Measurements from ENCODE around the gene AKR1C2.
"Not testable (repeated sequence)": the region's sequence is repeated elsewhere in the genome, so short reads cannot be mapped to it uniquely, and the experiment has no call there.

The AKR1C2 gene

DNA sequence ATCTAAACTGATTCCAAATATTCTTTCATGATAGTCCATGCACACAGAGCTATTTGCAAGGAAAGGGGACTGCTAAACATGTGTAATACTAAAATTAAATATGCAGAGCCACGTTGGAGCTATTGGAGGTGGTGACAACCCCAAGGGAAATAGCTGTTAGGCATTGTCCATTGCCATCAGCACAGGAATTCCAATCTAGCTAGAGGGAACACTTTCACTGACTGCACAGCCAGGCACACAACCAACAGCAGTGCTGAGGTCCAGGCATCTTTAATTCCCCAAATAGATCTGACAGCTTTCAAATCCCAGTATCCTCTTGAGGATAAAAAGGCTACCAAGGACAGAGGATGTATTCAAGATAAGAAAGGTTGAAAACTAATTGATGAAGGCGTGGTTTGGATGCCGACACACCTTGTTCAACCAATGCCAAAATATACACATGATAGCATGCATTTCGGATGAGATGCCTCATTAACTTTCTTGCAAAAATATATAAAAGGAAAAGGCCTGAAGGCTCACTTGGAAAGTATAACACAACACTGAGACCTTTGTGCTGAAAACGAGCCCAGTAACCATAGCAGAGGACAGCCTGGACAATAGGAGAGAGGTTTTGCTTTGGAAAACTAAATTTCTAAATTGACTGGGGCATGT, 52.0 kb downstream of the AKR1C2 start:
- not testable (repeated sequence) for DNase-seq

DNA sequence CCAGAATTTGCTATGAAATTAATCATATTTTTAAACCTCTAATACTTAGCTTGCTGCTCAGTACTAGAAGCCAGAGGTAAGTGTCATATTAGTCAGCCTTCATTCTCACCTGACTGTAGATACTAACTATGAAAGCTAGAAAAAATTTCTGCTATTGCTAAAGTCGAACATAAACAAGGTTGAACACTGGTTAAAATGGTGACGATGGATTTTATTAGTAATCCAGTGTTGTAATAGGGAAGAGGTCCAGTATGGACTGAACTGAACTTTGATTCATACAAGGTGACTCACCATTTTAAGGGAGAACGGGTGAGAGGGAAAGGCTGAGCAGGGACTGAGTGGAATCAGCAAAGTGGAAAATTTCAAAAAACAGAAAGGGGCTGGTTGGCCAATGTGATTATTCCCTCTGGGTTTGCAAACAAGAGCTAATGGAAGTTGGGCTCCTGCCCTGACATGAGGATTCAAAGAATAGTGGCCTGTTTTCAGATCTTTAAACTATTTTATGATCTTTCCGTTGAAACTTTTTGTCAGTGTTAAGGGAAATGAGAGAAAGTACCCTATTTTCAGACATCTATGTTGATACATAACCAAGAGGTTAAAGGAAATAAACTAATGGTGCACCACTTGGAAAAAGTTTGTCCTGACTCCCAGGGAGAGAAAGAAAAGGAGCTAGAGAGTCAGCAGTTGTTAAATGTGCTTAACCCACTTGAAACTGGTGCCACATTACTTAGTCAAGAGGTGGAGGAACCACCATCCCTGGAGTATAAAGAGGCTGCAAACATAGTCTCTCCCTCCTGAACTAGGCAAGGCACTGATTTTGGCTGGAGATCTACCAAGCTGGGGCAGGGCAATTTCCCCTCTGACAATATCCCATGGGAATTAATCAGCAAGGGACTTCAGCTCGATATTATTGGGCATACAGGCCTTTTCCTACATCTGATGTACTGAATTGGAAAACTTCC, 55.7 kb downstream of the AKR1C2 start:
- no peak for DNase-seq

DNA sequence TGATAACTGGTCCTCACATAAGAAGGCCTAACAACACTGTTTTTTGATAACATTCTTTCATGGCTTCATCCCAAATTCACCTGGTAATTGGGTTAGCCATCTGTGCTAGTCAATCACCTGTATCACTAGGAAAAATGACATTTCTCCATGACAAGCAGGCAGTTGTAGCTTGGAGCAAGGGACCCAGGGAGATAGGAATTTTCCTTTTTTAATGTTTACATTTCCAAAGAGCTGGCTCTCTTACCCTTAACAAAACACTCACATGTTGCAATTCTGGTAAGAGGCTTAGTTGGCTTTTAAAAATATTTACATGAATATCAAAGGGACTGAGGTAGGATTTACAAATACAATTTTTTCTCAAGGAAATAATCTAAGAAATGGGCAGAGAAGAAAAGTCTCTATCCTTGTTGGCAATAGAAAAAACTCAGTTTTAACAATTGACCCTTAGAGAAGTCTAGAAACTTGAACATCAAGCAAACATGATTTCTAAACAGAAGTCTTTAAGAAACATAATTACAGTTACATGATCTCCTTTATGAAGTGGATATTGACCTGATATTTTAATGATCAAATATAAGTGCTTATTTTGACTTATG, 56.5 kb downstream of the AKR1C2 start:
- no peak for DNase-seq

DNA sequence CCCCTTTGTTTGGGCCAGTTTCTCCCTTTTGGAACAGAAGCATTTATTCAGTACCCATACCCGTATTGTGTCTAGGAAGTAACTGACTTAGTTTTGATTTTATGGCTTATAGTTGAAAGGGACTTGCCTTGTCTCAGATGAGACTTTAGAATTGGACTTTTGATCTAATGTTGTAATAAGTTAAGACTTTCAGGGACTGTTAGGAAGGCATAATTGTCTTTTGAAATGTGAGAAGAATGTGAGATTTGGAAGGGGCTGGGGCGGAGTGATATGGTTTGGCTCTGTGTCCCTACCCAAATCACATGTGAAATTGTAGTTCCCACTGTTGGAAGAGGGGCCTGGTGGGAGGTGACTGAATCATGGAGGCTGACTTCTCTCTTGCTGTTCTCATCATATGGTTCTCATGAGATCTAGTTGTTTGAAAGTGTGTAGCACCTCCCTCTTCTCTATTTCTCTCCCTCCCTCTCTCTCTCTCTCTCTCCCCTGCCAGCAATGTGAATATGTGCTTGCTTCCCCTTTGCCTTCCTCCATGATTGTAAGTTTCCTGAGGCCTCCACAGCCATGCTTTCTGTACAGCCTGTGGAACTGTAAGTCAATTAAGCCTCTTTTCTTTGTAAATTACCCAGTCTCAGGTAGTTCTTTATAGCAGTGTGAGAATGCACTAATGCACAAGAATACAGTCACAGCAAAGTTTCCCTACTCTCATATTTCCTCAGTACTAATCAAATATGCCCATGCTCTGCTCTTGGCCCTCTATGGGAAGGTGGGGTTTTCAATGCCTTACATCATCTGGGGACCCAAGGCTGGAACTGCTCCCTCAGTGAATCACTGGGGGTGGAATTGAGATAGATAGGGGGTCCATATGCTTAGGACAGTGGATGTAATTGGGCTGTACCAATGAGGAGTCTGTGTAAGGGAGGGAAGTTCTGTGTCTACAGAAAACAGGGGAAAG, 57.6 kb downstream of the AKR1C2 start:
- DNase-seq, result no peak

DNA sequence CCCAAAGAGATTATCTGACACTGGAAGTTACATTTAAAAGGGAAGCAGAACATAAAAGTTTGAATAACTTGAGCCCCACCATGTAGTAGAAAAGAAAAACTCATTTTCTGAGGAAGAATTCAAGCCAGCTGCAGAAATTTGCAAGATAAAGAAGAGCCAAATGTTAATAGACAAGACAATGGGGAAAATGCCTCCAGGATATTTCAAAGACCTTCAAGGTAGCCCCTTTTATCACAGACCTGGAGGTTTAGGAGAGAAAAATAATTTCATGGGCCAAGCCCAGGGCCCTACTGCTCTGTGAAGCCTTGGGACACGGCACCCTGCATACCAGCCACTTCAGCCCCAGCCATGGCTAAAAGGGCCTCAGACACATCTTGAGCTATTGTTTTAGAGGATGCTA, 58.8 kb downstream of the AKR1C2 start:
- no peak for DNase-seq

DNA sequence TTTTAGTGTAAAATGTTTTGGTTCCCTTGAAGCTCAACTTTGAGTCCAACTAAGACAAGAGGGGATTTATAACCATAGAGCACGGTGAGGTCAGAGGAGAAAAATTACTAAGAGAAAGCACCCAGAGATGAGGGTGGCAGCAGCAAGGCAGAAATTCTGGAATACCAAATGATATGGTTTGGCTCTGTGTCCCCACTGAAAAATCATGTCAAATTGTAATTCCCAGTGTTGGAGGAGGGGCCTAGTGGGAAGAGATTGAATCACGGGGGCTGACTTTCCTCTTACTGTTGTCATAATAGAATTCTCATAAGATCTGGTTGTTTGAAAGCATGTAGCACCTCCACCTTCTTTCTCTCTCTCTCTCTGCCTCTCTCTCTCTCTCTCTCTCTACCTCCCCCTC, 59.8 kb downstream of the AKR1C2 start:
- no peak for DNase-seq

DNA sequence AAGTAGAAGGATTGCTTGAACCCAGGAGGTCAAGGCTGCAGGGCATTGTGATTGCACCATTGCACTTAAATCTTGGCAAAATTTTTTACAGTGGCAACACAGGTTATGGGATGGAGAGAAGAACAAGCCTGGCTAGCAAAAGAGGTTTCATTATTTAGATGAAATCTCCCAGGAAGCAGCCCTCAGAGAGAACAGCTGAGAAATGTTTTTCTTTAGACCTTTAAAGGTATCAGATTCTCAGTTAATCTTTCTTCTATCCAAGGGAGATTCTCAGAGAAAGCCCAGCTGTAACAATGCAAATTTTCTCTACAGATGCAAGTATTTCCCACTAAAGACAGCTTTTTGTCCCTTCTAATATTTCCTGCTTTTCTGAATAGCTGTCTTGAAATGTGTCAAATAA, 60.2 kb downstream of the AKR1C2 start:
- DNase-seq, result not testable (repeated sequence)

DNA sequence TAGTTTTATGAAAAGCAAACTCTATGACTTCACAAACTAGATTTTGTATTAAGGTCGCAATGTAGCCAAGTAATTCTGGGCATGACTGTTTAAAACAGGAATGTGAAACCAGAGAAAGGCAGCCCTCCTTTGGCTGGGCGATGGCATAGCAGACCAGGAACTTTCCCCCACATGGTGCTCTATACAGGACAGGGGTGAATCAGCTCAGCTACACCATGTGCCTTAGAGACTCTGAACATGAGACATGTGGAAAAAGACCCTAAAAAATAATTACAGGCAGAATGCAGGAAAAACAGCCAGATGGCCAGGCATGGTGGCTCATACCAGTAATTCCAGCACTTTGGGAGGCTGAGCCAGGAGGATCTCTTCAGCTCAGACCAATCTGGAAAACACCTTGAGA, 60.7 kb downstream of the AKR1C2 start:
- DNase-seq, result not testable (repeated sequence)

DNA sequence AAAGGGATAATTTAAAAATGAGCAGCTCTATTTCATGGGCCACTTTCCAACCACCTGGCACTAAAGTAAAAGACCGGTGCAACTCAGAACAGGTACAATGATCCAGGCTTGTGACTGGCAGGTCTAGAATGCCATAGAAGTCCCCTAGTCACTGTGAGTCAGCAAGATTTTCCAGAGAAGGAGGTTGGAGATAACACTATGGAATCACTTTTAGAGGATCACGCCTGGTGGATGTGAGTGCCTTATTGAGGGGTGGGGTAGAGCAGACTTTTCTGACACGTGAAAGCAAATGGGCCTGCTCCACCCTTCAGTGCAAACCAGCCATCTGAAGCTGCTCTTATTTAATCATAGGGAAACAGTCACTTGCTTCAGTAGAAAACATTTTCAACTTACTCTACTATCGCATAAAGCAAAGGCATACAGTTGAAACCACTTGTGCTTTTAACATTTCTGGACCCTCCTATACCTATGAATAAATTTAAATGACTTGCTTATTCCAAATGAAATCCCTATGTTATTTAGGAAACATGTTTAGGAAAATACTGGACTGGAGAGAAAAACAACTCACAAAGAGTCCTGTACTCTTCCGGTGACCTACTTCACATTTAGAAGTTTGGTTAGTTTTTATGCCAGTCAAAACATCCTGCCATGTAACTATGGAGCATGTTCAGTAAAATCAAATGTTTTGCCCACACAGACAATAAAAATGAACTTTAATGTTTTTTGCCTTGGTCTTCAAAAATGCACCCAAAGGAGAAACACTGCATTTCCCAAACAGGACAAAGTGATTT, 61.9 kb downstream of the AKR1C2 start:
- DNase-seq, result no peak

DNA sequence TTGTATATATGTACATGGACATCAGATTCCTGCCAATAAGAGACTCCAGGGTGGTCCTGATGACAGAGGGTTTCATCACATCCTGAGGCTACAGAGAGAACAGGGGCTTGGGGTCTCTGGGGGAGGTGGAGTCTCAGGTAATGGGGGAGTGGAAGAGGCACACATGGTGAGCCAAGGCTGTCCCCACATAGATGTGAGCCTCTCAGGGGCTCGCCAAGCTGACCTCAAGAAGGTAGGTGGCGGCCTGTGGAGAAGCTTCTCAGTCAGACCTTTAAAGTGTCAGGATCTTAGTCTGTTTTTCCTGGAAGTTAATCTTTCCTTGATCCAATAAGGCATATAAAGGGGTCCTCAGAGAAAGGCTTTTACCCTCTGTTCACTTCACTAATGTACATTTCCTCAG, 62.7 kb downstream of the AKR1C2 start:
- DNase-seq, result not testable (repeated sequence)

DNA sequence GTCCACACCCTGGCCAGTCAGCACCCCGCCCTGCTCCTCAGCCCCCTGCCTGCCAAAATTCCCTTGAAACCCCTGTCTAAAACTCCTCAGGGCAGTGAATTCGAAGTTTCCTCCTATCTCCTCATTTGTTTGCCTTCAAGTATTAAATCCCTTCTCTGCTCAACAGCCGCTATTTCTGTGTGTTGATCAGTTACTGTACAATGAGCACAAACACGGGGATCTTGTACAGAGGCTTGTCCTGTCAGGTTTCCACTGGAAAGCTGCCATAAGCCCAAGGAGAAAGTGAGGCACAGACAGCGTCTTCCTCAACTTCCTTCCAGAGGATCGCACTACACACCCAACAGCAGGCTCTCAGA, 63.6 kb downstream of the AKR1C2 start:
- DNase-seq, result not testable (repeated sequence)

DNA sequence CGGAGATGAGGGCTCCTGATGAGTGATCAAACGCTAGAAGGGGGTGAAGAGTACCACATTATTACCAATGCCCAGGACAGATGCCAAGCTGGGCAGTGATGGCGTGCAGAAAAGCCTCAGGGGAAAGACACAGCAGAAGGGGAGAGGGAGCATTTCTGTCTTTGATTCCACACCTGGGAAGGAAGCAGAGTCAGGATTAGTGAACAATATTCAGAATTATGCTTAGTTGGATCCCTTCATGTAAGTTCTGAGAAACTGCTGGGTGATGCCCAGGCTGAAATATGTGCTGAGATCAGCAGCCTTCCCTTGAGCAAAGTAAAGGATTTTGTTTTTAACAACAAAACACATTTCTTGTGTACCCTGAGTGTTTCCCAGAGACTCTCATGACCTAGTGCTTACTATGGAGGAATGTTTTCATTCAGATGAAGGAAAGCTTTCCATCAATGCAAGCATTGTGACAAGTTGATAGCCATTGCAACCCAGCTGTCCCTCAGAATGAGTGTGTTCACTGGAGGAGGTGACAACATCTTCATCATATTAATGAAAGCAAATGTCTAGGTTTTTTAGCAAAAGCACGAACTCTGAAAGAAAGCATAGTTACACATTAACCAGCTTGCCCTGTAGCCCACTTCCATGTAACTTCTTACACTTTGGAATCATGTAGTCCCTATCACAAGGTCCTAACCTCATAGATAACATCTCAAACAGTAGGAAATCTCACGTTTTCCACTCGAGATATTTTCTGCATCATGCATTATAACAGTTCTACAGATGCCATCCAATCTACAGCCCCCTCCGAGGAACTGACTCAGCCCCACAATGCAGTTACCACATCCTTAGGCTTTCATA, 64.2 kb downstream of the AKR1C2 start:
- no peak for DNase-seq
